Small intestine (tissue), 7 donors: ENCODE results near the gene TFB1M. TPM values are rescaled to one million over a fixed set of nuclear protein-coding genes. Genes with fewer than 3 reads are reported as not detected.
"Not testable (repeated sequence)": the region's sequence is repeated elsewhere in the genome, so short reads cannot be mapped to it uniquely, and the experiment has no call there.

Experiments
- DNase-seq, 2 donors: peaks; one replicate each; pipeline versions ENCODE4 v3.0.0 to v3.0.0-alpha.2; 2013
- FAIRE-seq: peaks from 2 replicates; lab custom pipeline; 2012; peaks lifted over from hg19 to GRCh38; lab: Jason Lieb, UNC
- H3K27ac ChIP-seq, 3 donors: one replicate each; pipeline ENCODE4 v1.5.1; 2013; ENCODE audit warnings: low read length in 2 of 3, mild to moderate bottlenecking in 2 of 3, control low read depth in 1 of 3, inconsistent platforms in 1 of 3, low read depth in 1 of 3, moderate library complexity in 1 of 3
- H3K27me3 ChIP-seq, 3 donors: one replicate each; pipeline ENCODE4 v1.6.1; 2013; ENCODE audit warnings: low read length in 3 of 3, inconsistent platforms in 1 of 3; ENCODE audit not compliant: control insufficient read depth in 3 of 3, insufficient read depth in 3 of 3
- H3K36me3 ChIP-seq, 3 donors: one replicate each; pipeline ENCODE4 v1.6.1; 2013; ENCODE audit warnings: low read length in 3 of 3, inconsistent platforms in 1 of 3, low read depth in 1 of 3, mild to moderate bottlenecking in 1 of 3, moderate library complexity in 1 of 3; ENCODE audit not compliant: control insufficient read depth in 3 of 3, insufficient read depth in 2 of 3
- H3K4me1 ChIP-seq, 3 donors: one replicate each; pipeline ENCODE4 v1.6.1; 2013; ENCODE audit warnings: low read length in 2 of 3, inconsistent platforms in 1 of 3, low read depth in 1 of 3, mild to moderate bottlenecking in 1 of 3, moderate library complexity in 1 of 3; ENCODE audit not compliant: control insufficient read depth in 3 of 3, insufficient read depth in 2 of 3
- H3K4me3 ChIP-seq, 3 donors: one replicate each; pipeline ENCODE4 v1.5.1; 2013; ENCODE audit warnings: low read length in 3 of 3, control low read depth in 1 of 3, inconsistent platforms in 1 of 3, low read depth in 1 of 3, mild to moderate bottlenecking in 1 of 3, moderate library complexity in 1 of 3
- H3K9me3 ChIP-seq, 2 donors: one replicate each; pipeline ENCODE4 v1.6.1; 2013; ENCODE audit warnings: low read depth in 1 of 2, low read length in 1 of 2; ENCODE audit not compliant: control insufficient read depth in 2 of 2, insufficient read depth in 1 of 2
- WGBS, 3 donors: extraction: QIAGEN DNeasy Blood & Tissue Kit; methylation state at CpG; one replicate each; pipeline ENCODE4 v1.1.7; 2013; 5-methylcytosine and 5-hydroxymethylcytosine counted together
- polyA plus RNA-seq, 4 donors: library from polyadenylated mRNA; stranded (reverse) in 3 of 4; unstranded in 1 of 4; fragments of 200-250 nt in 3 of 4; fragments of 120-200 nt in 1 of 4; gene quantifications; one replicate each; pipeline versions ENCODE4 v1.2.1 to v1.2.3, GENCODE V29; 2013
- donor health status: healthy with polysubstance abuse.
- donor health status: control.
- donor health status: control.
- donor health status: Bipolar disorder and iron deficiency.
- donor health status: healthy.

The TFB1M gene
- polyA plus RNA-seq, 4 donors, result 5.4 to 16.5 (median 14.3) TPM

DNA sequence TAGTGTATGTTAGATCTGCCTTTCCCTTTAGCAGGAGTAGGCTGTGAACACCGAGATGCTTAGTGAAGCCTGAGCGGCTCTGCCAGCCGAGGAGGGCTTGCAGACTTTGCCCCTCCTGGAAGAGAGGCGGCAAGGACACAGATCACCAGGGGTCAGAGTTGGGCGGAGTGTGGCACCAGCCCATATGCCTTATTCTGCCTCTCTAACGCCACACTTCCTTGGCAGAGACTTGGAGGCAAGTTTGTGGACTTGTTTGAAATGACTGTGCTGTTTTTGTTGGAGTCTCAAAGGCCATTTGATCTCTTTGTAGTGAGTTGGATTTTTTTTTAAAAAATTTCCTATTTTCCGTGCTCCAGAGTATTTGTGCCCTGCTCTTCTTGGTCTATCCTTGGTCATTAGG lies 95.0 kb downstream of the TFB1M start:
- H3K27me3 ChIP-seq, result no peaks in the 10 kb centered on the region
- FAIRE-seq, result no peak
- no peak overlapping the region for H3K4me3 ChIP-seq
- H3K27ac ChIP-seq, result no peak overlapping the region
- 84 to 88% (median 87%) methylated on average over 7 of the region's 7 CpGs for WGBS, 3 donors
- no peak for DNase-seq
- peaks cover 0 to 9% (median 0%) of the 10 kb centered on the region in 3 donors for H3K4me1 ChIP-seq
- H3K9me3 ChIP-seq, result no peaks in the 10 kb centered on the region
- peaks cover 0 to 22% (median 5%) of the 10 kb centered on the region in 3 donors for H3K36me3 ChIP-seq

DNA sequence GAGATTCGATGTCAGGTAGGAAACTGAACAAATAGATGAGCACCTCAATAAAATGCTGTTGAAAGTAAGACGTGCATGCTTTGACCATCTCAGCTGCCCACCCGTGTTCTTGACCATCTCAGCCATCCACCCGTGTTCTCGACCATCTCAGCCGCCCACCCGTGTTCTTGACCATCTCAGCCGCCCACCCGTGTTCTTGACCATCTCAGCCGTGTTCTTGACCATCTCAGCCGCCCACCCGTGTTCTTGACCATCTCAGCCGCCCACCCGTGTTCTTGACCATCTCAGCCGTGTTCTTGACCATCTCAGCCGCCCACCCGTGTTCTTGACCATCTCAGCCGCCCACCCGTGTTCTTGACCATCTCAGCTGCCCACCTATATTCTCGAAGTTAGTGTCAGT lies 95.6 kb downstream of the TFB1M start:
- not testable (repeated sequence) for H3K27ac ChIP-seq, H3K4me3 ChIP-seq, H3K27me3 ChIP-seq, FAIRE-seq, DNase-seq, H3K4me1 ChIP-seq, H3K9me3 ChIP-seq
- 93 to 94% (median 93%) methylated on average over 15 to 20 of the region's 20 CpGs for WGBS, 3 donors
- peaks cover 0 to 26% (median 2%) of the 10 kb centered on the region in 3 donors for H3K36me3 ChIP-seq

DNA sequence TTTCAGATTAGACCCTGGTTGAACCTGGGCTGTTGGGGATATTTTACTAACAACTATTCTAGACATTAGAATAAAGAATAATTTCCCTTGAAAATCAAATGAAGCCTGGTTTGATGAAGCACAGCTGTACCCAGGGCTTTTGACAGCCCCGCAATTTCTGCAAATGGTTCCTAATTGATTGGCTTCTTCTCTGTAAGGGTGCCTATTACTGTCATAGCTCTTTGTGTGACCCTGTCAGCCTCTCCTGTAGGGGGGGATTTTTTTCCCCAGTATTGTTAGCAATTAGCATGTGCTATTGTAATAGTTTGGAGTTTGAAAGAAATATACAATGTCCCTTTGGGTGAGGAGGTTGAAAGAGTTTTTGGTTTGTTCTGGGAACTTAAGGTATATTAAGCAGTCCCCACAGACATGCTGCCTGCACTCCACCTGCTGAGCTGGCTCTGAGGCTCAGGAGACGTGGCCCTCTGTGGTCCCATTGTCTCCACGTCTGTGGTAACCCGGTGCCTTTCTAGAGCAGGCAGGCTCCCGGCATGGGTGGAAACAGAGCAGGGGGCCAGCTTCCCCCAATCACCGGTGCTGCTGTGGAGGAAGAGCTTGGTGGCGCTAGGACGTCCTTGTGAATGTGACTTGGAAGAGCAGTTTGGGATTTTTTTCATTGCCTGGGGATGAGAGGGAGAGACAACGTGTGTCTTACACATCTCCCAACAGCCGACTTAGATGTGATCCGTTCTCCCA lies 97.8 kb downstream of the TFB1M start:
- DNase-seq, result no peak
- 74 to 84% (median 77%) methylated on average over 11 of the region's 11 CpGs for WGBS, 3 donors

DNA sequence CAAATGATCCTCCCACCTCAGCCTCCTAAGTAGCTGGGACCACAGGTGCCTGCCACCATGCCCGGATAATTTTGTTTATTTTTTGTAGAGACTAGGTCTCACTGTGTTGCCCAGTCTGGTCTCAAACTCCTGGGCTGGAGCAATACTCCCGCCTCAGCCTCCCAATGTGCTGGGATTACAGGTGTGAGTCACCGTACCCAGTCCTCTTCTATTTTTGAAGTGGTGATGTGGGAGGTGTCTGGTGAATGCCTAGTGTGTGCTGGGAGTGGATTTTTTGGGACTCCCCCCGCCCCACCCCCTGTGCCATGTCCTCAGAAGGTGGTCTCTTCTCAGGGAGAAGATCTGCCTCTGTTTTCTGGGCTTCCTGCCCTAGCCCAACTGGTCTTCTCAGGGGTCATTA lies 98.4 kb downstream of the TFB1M start:
- no peak for DNase-seq
- Histone ChIP-seq H3K27me3 (no peaks in the 10 kb centered on the region), H3K9me3 (no peaks in the 10 kb centered on the region), H3K4me3 (no peak overlapping the region), H3K36me3 (peaks cover 0 to 35% (median 6%) of the 10 kb centered on the region in 3 donors), H3K27ac (no peak overlapping the region), H3K4me1 (no peaks in the 10 kb centered on the region)
- 83 to 91% (median 85%) methylated on average over 4 of the region's 4 CpGs for WGBS, 3 donors
- no peak for FAIRE-seq

More for the DNA sequence above, 97.8 kb downstream of the TFB1M start:
- Histone ChIP-seq H3K4me1 (no peaks in the 10 kb centered on the region), H3K27me3 (no peaks in the 10 kb centered on the region), H3K9me3 (no peaks in the 10 kb centered on the region), H3K4me3 (no peak overlapping the region), H3K27ac (no peak overlapping the region), H3K36me3 (peaks cover 0 to 35% (median 4%) of the 10 kb centered on the region in 3 donors)
- FAIRE-seq, result no peak

DNA sequence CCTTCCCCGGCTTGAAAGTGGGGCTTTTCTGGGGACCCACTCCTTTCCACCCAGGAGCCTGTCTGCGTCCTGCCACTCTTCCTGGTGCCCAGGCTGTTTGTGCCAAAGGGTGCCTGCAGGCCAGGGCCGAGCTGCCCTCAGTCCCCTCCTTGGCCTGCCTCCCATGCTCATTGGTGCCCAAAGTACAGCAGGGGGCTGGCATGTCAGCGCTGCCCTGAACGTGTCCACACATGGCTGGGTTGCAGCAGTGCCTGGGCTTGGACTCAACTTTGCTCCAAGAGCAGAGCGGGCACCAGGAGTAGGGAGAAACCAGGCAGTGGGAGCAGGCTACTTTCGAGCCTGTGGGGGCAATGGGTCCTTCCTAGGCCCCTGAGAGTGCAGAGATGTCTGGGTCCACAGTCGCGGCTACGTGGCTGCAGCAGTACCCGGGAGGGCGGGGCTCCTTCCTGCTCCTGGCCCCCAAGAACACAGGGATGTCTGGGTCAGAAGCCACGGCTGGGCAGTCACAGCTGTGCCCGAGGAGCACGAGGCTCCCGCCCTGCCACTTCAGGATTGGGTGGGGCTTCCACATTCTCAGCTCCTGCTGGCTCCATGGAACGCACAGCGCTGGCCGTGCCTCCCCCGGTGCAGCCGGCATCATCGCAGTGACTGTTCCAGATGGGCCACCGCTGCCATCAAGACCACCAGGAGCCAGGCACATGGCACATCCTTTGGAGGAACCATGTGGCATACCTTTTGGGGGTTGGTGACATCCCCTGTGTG lies 100.5 kb downstream of the TFB1M start:
- Histone ChIP-seq H3K4me1 (no peaks in the 10 kb centered on the region), H3K4me3 (no peak overlapping the region), H3K36me3 (peaks cover 0 to 30% (median 5%) of the 10 kb centered on the region in 3 donors), H3K9me3 (no peaks in the 10 kb centered on the region), H3K27ac (no peak overlapping the region), H3K27me3 (no peaks in the 10 kb centered on the region)
- no peak for FAIRE-seq
- DNase-seq, result no peak
- WGBS, 3 donors, result 84 to 89% (median 87%) methylated on average over 23 of the region's 23 CpGs

DNA sequence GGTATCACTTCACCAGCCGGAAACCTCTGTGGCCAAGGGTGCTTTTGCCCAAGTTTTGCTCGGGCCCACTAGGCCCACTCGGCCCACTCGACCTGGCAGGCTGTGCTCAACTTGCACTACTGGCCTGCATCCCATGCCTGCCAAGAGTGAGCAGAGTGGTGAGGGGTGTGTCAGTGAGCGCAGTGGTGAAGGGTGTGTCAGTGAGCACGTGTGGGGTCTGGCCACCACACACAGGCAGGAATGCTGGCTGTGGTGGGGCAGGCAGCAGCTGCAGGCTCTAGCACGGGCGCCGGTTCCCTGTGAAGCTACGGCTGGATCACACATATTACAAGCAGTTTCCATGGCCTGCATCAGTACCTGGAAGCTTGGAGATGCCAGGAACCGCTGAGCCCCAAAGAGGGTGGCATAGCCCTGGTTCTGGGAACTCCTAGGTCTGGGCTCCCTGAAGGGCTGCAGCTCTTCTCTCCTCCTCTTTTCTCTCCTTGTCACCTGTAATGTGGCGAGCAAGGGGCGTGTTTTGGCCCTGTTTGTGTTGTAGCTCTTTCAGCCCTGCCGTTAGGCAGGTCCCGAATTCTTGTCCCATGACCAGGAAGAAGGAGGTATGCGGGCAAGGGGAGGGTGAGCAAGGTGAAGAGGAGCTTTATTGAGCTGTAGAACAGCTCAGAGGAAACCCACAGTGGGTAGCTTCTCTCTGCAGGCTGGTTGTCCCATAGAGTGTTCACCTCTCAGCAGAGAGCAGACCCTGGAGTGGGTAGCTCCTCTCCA lies 101.5 kb downstream of the TFB1M start:
- H3K9me3 ChIP-seq, result no peaks in the 10 kb centered on the region
- H3K27ac ChIP-seq, result no peak overlapping the region
- H3K27me3 ChIP-seq, result no peaks in the 10 kb centered on the region
- no peak for DNase-seq
- H3K4me1 ChIP-seq, result no peaks in the 10 kb centered on the region
- no peak for FAIRE-seq
- no peak overlapping the region for H3K4me3 ChIP-seq
- 91 to 95% (median 94%) methylated on average over 16 of the region's 16 CpGs for WGBS, 3 donors
- peaks cover 0 to 32% (median 5%) of the 10 kb centered on the region in 3 donors for H3K36me3 ChIP-seq

DNA sequence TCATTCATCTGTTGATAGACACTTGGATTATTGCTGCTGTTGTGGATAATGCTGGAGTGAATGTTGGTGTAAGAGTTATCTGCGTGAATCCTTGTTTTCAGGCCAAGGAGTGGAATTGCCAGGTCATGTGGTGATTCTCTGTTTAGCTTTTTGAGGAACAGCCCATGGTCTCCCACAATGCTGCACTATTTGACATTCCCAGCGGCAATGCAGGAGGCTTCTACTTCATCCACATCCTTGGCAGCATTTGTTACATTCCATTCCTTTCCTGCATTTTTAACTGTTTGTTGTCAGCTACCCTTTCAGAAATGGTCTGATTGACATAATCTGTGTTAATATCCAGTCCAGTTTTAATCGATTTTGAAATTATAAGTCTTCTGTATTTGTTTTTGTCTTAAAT lies 102.2 kb downstream of the TFB1M start:
- FAIRE-seq, result no peak
- whole genome bisulfite sequencing, 3 donors, result 82 to 94% (median 91%) methylated on average over 3 of the region's 3 CpGs
- no peaks in the 10 kb centered on the region for H3K9me3 ChIP-seq

DNA sequence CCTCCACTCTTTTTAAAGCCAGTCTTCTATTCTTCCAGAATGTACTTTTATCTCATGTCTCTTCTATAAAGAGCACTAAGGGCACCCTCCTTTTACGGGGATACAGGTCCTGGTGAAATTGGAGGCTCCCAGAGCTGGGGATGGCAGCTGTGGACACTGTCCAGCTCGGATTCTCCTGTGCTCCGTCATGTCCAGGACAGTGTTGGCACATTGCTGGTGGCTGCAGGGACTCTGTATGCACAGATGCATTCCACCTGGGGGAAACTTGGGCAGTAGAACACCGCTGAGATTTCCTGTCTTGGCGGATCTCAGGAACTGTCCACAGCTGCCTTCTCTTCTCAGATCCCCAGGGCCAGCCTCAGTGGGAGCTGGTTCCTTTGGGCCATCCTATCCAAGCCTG lies 107.1 kb downstream of the TFB1M start:
- no peak for DNase-seq
- Histone ChIP-seq H3K27me3 (no peaks in the 10 kb centered on the region), H3K9me3 (no peaks in the 10 kb centered on the region), H3K27ac (no peak overlapping the region), H3K36me3 (peaks cover 0 to 20% (median 3%) of the 10 kb centered on the region in 3 donors), H3K4me3 (no peak overlapping the region), H3K4me1 (no peaks in the 10 kb centered on the region)
- FAIRE-seq, result no peak
- 86 to 93% (median 90%) methylated on average over 5 of the region's 5 CpGs for WGBS, 3 donors

More for the DNA sequence above, 102.2 kb downstream of the TFB1M start:
- Histone ChIP-seq H3K36me3 (peaks cover 0 to 36% (median 5%) of the 10 kb centered on the region in 3 donors), H3K4me3 (no peak overlapping the region), H3K27ac (no peak overlapping the region), H3K4me1 (no peaks in the 10 kb centered on the region), H3K27me3 (no peaks in the 10 kb centered on the region)
- DNase-seq, result no peak
